ENCODE data around the gene HMGCLL1. TPM values are rescaled to one million over a fixed set of nuclear protein-coding genes. Genes with fewer than 3 reads are reported as not detected.

Gene HMGCLL1
- total and polyA plus RNA-seq, 2 experiments from 2014 or later = 3.0 to 4.8 TPM

DNA sequence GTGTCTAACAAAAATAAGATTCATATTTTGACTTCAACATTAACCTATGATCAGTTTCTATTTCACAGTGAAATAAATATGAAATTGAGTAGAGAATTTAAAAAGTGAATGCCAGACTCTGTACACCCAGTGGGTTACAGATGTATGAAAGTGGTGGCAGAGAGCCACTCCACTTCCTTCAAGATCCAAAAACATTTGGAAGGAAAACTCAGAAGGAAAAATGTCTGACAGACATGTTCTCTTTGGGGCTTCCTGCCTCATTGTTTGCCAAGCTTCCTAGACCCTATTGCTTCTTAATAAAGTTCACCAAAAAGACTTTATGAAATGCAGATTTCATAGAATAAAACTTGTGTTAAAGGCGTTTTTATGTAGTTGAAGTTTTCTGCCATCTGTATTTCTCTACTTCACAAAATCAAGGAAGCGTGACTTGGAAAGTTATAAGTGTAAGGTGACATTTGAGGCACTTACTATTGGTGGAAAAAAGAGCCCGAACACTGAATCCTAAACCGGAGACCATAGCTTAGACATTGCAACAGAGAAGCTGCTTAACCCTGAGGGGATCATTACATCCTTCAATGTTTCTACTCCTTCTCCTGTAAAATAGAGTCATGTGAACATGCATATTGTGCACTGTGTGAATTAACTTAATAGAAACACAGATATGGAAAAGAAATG, 12.8 kb downstream of the HMGCLL1 start:
- H3K79me2 ChIP-seq = no peaks in the 10 kb centered on the region
- no peak for TF ChIP-seq EZH2phosphoT487 (IDR thresholded peaks at IDR 0.05; ENCODE audit: low read depth, severe bottlenecking, unreplicated experiment)
- no peak for TF ChIP-seq EZH2 (IDR thresholded peaks at IDR 0.05; ENCODE audit: borderline replicate concordance)
- TF ChIP-seq, protein P1, sequence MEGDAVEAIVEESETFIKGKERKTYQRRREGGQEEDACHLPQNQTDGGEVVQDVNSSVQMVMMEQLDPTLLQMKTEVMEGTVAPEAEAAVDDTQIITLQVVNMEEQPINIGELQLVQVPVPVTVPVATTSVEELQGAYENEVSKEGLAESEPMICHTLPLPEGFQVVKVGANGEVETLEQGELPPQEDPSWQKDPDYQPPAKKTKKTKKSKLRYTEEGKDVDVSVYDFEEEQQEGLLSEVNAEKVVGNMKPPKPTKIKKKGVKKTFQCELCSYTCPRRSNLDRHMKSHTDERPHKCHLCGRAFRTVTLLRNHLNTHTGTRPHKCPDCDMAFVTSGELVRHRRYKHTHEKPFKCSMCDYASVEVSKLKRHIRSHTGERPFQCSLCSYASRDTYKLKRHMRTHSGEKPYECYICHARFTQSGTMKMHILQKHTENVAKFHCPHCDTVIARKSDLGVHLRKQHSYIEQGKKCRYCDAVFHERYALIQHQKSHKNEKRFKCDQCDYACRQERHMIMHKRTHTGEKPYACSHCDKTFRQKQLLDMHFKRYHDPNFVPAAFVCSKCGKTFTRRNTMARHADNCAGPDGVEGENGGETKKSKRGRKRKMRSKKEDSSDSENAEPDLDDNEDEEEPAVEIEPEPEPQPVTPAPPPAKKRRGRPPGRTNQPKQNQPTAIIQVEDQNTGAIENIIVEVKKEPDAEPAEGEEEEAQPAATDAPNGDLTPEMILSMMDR (IDR thresholded peaks at IDR 0.05; ENCODE audit: poor library complexity) = no peak
- H3K27ac ChIP-seq = no peak overlapping the region
- no peaks in the 10 kb centered on the region for H4K20me1 ChIP-seq (ENCODE audit: insufficient read depth, poor library complexity, severe bottlenecking)
- DNase-seq (ENCODE audit: low spot score) = no peak
- 82% methylated on average over 4 of the region's 4 CpGs for WGBS (ENCODE audit: low lambda C conversion rate, missing lambda C conversion rate)
- no peak overlapping the region for H3K4me3 ChIP-seq
- no peak overlapping the region for H2AFZ ChIP-seq
- H3K36me3 ChIP-seq (replicated peaks; ENCODE audit: insufficient read depth, low read depth) = no peaks in the 10 kb centered on the region
- peaks cover 9% of the 10 kb centered on the region for H3K4me1 ChIP-seq (ENCODE audit: insufficient read depth)
- H3K9me2 ChIP-seq (replicated peaks; ENCODE audit: insufficient read depth) = no peaks in the 10 kb centered on the region
- no peaks in the 10 kb centered on the region for H3K27me3 ChIP-seq
- no peak overlapping the region for H3K4me2 ChIP-seq
- H3K9me3 ChIP-seq (ENCODE audit: low read depth) = no peaks in the 10 kb centered on the region

GRCh38 chr6:55562318-55562717, 16.7 kb downstream of the HMGCLL1 start:
- no peak overlapping the region for H3K4me3 ChIP-seq
- DNase-seq (ENCODE audit: low spot score) = no peak
- no peaks in the 10 kb centered on the region for H3K36me3 ChIP-seq (replicated peaks; ENCODE audit: insufficient read depth, low read depth)
- H3K9me3 ChIP-seq (ENCODE audit: low read depth) = no peaks in the 10 kb centered on the region
- H4K20me1 ChIP-seq (ENCODE audit: insufficient read depth, poor library complexity, severe bottlenecking) = no peaks in the 10 kb centered on the region
- H3K27ac ChIP-seq = no peak overlapping the region
- H3K27me3 ChIP-seq = no peaks in the 10 kb centered on the region
- H2AFZ ChIP-seq = no peak overlapping the region
- no peaks in the 10 kb centered on the region for H3K4me1 ChIP-seq (ENCODE audit: insufficient read depth)
- no peak for TF ChIP-seq EZH2phosphoT487 (IDR thresholded peaks at IDR 0.05; ENCODE audit: low read depth, severe bottlenecking, unreplicated experiment)
- no peak for TF ChIP-seq EZH2 (IDR thresholded peaks at IDR 0.05; ENCODE audit: borderline replicate concordance)
- TF ChIP-seq, protein P1 (IDR thresholded peaks at IDR 0.05; ENCODE audit: poor library complexity) = no peak
- no peaks in the 10 kb centered on the region for H3K9me2 ChIP-seq (replicated peaks; ENCODE audit: insufficient read depth)
- H3K79me2 ChIP-seq = no peaks in the 10 kb centered on the region
- H3K4me2 ChIP-seq = no peak overlapping the region
- 94% methylated on average over 3 of the region's 3 CpGs for WGBS (ENCODE audit: low lambda C conversion rate, missing lambda C conversion rate)

- Histone ChIP-seq H3K36me3 (replicated peaks; ENCODE audit: insufficient read depth, low read depth) (no peaks in the 10 kb centered on the region), H3K27ac (no peak overlapping the region), H2AFZ (no peak overlapping the region), H3K9me2 (replicated peaks; ENCODE audit: insufficient read depth) (no peaks in the 10 kb centered on the region), H3K4me2 (no peak overlapping the region), H3K4me1 (ENCODE audit: insufficient read depth) (no peaks in the 10 kb centered on the region), H3K9me3 (ENCODE audit: low read depth) (no peaks in the 10 kb centered on the region), H3K4me3 (no peak overlapping the region), H4K20me1 (ENCODE audit: insufficient read depth, poor library complexity, severe bottlenecking) (no peaks in the 10 kb centered on the region), H3K27me3 (no peaks in the 10 kb centered on the region), H3K79me2 (no peaks in the 10 kb centered on the region)
- WGBS (ENCODE audit: low lambda C conversion rate, missing lambda C conversion rate) = 86% methylated on average over 2 of the region's 2 CpGs
- DNase-seq (ENCODE audit: low spot score) = no peak
- TF ChIP-seq EZH2 (IDR thresholded peaks at IDR 0.05; ENCODE audit: borderline replicate concordance) (no peak), EZH2phosphoT487 (IDR thresholded peaks at IDR 0.05; ENCODE audit: low read depth, severe bottlenecking, unreplicated experiment) (no peak)
- TF ChIP-seq, protein P1 (IDR thresholded peaks at IDR 0.05; ENCODE audit: poor library complexity) = no peak
These were observed 18.6 kb downstream of the HMGCLL1 start for GRCh38 chr6:55560290-55560885.
